Testis (tissue), 2 donors: Measurements from ENCODE around the gene SMG5.

Source experiments
- POLR2A ChIP-seq: fragments of 450-650 bp; IDR thresholded peaks from one replicate; pipeline ENCODE4 v1.6.1; 2017; ENCODE audit warnings: antibody characterized with exemption, mild to moderate bottlenecking, moderate library complexity
- TF ChIP-seq, protein P1 (sequence below), 3 experiments: fragments of 450-650 bp in 2 of 3; fragments of 200-600 bp in 1 of 3; sonication (generic) in 1 of 3; IDR thresholded peaks; one replicate each; pipeline ENCODE4 v1.5.1; 2016 to 2019; ENCODE audit warnings: antibody characterized with exemption in 3 of 3, mild to moderate bottlenecking in 2 of 3, moderate library complexity in 1 of 3

DNA sequence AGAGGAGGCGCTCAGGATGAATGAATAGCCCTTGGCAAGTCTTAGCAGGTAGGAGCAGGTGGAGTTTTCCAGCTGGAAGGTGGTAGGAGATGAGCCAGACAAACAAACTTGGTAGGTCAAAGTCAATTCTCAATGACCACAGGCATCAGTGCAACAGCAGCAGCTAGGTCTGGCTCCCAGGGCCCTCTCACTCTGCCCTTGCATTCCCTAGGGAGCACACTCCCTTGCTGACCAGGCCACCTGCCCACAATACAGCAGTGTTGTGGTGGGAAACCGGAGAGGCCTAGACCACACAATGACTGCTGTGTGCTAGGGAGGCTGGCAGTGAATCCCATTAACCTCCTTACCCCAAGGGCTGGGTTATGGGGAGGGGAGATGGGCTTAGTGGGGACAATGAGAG, 21.7 kb downstream of the SMG5 start:
- TF ChIP-seq, protein P1, sequence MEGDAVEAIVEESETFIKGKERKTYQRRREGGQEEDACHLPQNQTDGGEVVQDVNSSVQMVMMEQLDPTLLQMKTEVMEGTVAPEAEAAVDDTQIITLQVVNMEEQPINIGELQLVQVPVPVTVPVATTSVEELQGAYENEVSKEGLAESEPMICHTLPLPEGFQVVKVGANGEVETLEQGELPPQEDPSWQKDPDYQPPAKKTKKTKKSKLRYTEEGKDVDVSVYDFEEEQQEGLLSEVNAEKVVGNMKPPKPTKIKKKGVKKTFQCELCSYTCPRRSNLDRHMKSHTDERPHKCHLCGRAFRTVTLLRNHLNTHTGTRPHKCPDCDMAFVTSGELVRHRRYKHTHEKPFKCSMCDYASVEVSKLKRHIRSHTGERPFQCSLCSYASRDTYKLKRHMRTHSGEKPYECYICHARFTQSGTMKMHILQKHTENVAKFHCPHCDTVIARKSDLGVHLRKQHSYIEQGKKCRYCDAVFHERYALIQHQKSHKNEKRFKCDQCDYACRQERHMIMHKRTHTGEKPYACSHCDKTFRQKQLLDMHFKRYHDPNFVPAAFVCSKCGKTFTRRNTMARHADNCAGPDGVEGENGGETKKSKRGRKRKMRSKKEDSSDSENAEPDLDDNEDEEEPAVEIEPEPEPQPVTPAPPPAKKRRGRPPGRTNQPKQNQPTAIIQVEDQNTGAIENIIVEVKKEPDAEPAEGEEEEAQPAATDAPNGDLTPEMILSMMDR (IDR thresholded peaks at IDR 0.05), result no peak
- TF ChIP-seq POLR2A, result no peak
